ENCODE measurements around the gene KLHL26. TPM values are rescaled to one million over a fixed set of nuclear protein-coding genes. Genes with fewer than 3 reads are reported as not detected.

The KLHL26 gene
- total RNA-seq, 1 experiment from 2014 or later: 7.5 TPM

- no peaks in the 10 kb centered on the region for H3K4me1 Mint-ChIP-seq (ENCODE audit: low read depth, unreplicated experiment)
- CTCF ChIA-PET: no interaction called here
- intact Hi-C loops (cut with micrococcal nuclease; ENCODE audit: unreplicated experiment): no loop called here
- no peak overlapping the region for H3K4me3 Mint-ChIP-seq (ENCODE audit: low read depth, unreplicated experiment)
- BruUV-seq (replicated peaks): no TSS peak
- H3K27me3 Mint-ChIP-seq (ENCODE audit: unreplicated experiment): no peaks in the 10 kb centered on the region
- DNase-seq: no peak
- no peak for TF ChIP-seq CTCF (IDR thresholded peaks at IDR 0.05; ENCODE audit: unreplicated experiment)
- H3K9me3 Mint-ChIP-seq (ENCODE audit: low read depth, unreplicated experiment): no peaks in the 10 kb centered on the region
- H3K27ac Mint-ChIP-seq (ENCODE audit: unreplicated experiment): no peak overlapping the region
- peaks cover 6% of the 10 kb centered on the region for H3K36me3 Mint-ChIP-seq (ENCODE audit: insufficient read depth, unreplicated experiment)
These were observed 29.5 kb downstream of the KLHL26 start for GRCh38 chr19:18666317-18666716.

GRCh38 chr19:18666784-18667183 is 30.0 kb downstream of the KLHL26 start:
- Mint-ChIP-seq H3K9me3 (ENCODE audit: low read depth, unreplicated experiment) (no peaks in the 10 kb centered on the region), H3K36me3 (ENCODE audit: insufficient read depth, unreplicated experiment) (peaks cover 6% of the 10 kb centered on the region), H3K27me3 (ENCODE audit: unreplicated experiment) (no peaks in the 10 kb centered on the region), H3K4me3 (ENCODE audit: low read depth, unreplicated experiment) (no peak overlapping the region), H3K4me1 (ENCODE audit: low read depth, unreplicated experiment) (no peaks in the 10 kb centered on the region), H3K27ac (ENCODE audit: unreplicated experiment) (no peak overlapping the region)
- CTCF ChIA-PET: no interaction called here
- intact Hi-C loops (cut with micrococcal nuclease; ENCODE audit: unreplicated experiment): no loop called here
- no TSS peak for BruUV-seq (replicated peaks)
- TF ChIP-seq CTCF (IDR thresholded peaks at IDR 0.05; ENCODE audit: unreplicated experiment): no peak
- DNase-seq: no peak

- intact Hi-C loops (cut with micrococcal nuclease; ENCODE audit: unreplicated experiment): no loop called here
- H3K4me1 Mint-ChIP-seq (ENCODE audit: low read depth, unreplicated experiment): no peaks in the 10 kb centered on the region
- H3K9me3 Mint-ChIP-seq (ENCODE audit: low read depth, unreplicated experiment): no peaks in the 10 kb centered on the region
- no peak for TF ChIP-seq CTCF (IDR thresholded peaks at IDR 0.05; ENCODE audit: unreplicated experiment)
- CTCF ChIA-PET: no interaction called here
- H3K27ac Mint-ChIP-seq (ENCODE audit: unreplicated experiment): no peak overlapping the region
- DNase-seq: no peak
- H3K4me3 Mint-ChIP-seq (ENCODE audit: low read depth, unreplicated experiment): no peak overlapping the region
- no peaks in the 10 kb centered on the region for H3K27me3 Mint-ChIP-seq (ENCODE audit: unreplicated experiment)
- no TSS peak for BruUV-seq (replicated peaks)
- peaks cover 6% of the 10 kb centered on the region for H3K36me3 Mint-ChIP-seq (ENCODE audit: insufficient read depth, unreplicated experiment)
These were observed 30.9 kb downstream of the KLHL26 start for GRCh38 chr19:18667531-18668251.

- intact Hi-C loops (cut with micrococcal nuclease; ENCODE audit: unreplicated experiment): no loop called here
- BruUV-seq (replicated peaks): no TSS peak
- no peaks in the 10 kb centered on the region for H3K4me1 Mint-ChIP-seq (ENCODE audit: low read depth, unreplicated experiment)
- H3K27me3 Mint-ChIP-seq (ENCODE audit: unreplicated experiment): no peaks in the 10 kb centered on the region
- no peaks in the 10 kb centered on the region for H3K9me3 Mint-ChIP-seq (ENCODE audit: low read depth, unreplicated experiment)
- no peak for DNase-seq
- no peak overlapping the region for H3K4me3 Mint-ChIP-seq (ENCODE audit: low read depth, unreplicated experiment)
- TF ChIP-seq CTCF (IDR thresholded peaks at IDR 0.05; ENCODE audit: unreplicated experiment): no peak
- CTCF ChIA-PET: no interaction called here
- no peak overlapping the region for H3K27ac Mint-ChIP-seq (ENCODE audit: unreplicated experiment)
- H3K36me3 Mint-ChIP-seq (ENCODE audit: insufficient read depth, unreplicated experiment): peaks cover 6% of the 10 kb centered on the region
These were observed 31.4 kb downstream of the KLHL26 start for GRCh38 chr19:18668252-18668631.

All from Calu3 (cell line).